Measurements from ENCODE around the gene STK32C.

DNA sequence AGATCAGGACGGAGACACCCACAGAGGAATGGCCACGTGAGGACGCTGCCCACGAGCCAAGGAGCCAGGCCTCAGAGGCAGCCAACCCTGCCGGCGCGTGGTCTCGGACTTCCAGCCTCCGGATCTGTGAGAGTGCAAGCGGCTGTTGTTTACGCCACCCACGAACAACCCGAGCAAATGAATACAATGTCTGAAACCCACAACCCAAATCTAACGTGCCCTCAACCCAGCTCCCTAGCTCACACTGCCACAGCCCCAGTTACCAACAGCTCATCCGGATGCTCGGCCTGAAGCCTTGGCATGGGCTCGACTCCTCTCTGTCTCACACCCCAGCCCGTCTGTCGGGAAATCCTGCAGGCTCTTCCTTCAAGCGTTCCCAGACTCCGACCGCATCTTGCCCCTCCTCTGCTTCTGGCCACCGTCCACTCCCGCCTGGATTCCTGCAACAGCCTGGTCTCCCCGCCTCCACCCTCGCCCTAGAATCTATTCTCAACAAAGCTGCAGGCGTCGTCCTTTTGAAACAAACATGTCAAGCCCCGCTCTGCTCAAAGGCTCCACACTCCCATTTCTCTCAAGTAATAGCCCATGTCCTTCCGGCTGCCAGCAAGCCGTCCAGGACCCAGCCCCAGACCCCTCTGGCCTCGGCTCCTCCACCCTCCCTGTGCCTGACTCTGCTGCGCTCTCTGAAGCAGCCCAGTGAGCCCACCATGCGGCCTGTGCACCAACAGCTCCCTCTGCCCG is 35.3 kb downstream of the STK32C start:
- TF ChIP-seq, protein P1, sequence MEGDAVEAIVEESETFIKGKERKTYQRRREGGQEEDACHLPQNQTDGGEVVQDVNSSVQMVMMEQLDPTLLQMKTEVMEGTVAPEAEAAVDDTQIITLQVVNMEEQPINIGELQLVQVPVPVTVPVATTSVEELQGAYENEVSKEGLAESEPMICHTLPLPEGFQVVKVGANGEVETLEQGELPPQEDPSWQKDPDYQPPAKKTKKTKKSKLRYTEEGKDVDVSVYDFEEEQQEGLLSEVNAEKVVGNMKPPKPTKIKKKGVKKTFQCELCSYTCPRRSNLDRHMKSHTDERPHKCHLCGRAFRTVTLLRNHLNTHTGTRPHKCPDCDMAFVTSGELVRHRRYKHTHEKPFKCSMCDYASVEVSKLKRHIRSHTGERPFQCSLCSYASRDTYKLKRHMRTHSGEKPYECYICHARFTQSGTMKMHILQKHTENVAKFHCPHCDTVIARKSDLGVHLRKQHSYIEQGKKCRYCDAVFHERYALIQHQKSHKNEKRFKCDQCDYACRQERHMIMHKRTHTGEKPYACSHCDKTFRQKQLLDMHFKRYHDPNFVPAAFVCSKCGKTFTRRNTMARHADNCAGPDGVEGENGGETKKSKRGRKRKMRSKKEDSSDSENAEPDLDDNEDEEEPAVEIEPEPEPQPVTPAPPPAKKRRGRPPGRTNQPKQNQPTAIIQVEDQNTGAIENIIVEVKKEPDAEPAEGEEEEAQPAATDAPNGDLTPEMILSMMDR (IDR thresholded peaks at IDR 0.05 in 4 of 5, conservative IDR thresholded peaks at IDR 0.05 in 1 of 5), result no peak
- TF ChIP-seq POLR2A (IDR thresholded peaks at IDR 0.05), result no peak

Measured in gastrocnemius medialis (tissue), 4 donors.